ENCODE measurements around the gene NLGN3. TPM values are rescaled to one million over a fixed set of nuclear protein-coding genes. Genes with fewer than 3 reads are reported as not detected.
"Not testable (repeated sequence)": the region's sequence is repeated elsewhere in the genome, so short reads cannot be mapped to it uniquely, and the experiment has no call there.

NLGN3 gene
- polyA plus RNA-seq, 3 donors = 0.05 to 0.80 TPM; not detected in 1

DNA sequence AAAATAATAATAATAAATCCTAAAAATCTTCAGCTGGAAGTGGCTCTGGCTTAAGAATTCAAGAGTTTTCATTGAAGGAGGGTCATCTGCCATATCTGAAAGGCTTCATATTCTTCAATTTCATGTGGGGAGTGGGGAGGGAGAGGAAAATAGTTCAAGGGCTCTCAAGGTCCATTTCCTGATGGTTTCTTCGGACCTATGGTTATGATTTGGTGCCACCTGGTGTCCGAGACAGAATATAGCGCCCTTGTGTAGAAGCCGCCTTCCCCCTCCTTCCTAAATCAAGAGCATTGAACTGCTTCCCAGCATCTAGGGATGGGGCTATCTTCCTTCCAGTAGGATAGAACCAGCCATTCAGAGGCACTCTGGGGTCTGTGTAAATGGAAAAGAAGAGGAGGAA, 34.3 kb downstream of the NLGN3 start:
- intact Hi-C loops (cut with micrococcal nuclease) = loop anchor here (5.0 to 10.0 kb wide), 2 partner anchors 84 to 207 kb away; partner anchors contain the start of gene FOXO4 (in 1 of the 2)
- peaks cover 24 to 28% of the 10 kb centered on the region in 2 donors for H3K36me3 Mint-ChIP-seq
- Histone ChIP-seq H3K4me2 (replicated peaks; ENCODE audit: extremely low read depth, low read length, poor library complexity, severe bottlenecking) (no peak overlapping the region), H3K9ac (ENCODE audit: insufficient read depth, low read length, poor library complexity, severe bottlenecking) (no peak overlapping the region), H3K79me2 (ENCODE audit: insufficient read depth, low read length) (no peaks in the 10 kb centered on the region), H3K36me3 (replicated peaks in 1 of 2; ENCODE audit: control insufficient read depth in 1 of 2, insufficient read depth in 2 of 2, low read length in 2 of 2) (peaks cover 7 to 28% of the 10 kb centered on the region in 2 donors), H3K9me3 (replicated peaks in 1 of 2; ENCODE audit: control insufficient read depth in 1 of 2, insufficient read depth in 1 of 2, low read length in 2 of 2) (no peaks in the 10 kb centered on the region), H3K4me3 (replicated peaks in 1 of 3; ENCODE audit: low read depth in 2 of 3, low read length in 3 of 3) (no peak overlapping the region), H2AFZ (ENCODE audit: insufficient read depth, low read depth, low read length, poor library complexity, severe bottlenecking) (no peak overlapping the region), H3K4me1 (ENCODE audit: control insufficient read depth in 1 of 2, insufficient read depth in 2 of 2, low read length in 2 of 2) (peaks cover 6 to 11% of the 10 kb centered on the region in 2 donors), H3K27me3 (ENCODE audit: control insufficient read depth in 2 of 2, insufficient read depth in 2 of 2, low read length in 2 of 2) (no peaks in the 10 kb centered on the region), H4K20me1 (ENCODE audit: insufficient read depth, low read length) (no peaks in the 10 kb centered on the region), H3K27ac (ENCODE audit: low read depth in 1 of 2, low read length in 2 of 2) (no peak overlapping the region)
- peaks cover 17% of the 10 kb centered on the region for H3K4me1 Mint-ChIP-seq
- H3K9me3 Mint-ChIP-seq = peaks cover 0 to 3% (median 0%) of the 10 kb centered on the region in 7 donors
- no CpG with 5 or more reads among the region's 4 CpGs for WGBS (ENCODE audit: insufficient coverage)
- H3K27me3 Mint-ChIP-seq (ENCODE audit: low read depth in 3 of 3) = peaks cover 0 to 6% (median 2%) of the 10 kb centered on the region in 3 donors
- H3K27ac Mint-ChIP-seq = peak overlapping the region in 1 of 7 donors; percentile 7
- TF ChIP-seq, protein P1, sequence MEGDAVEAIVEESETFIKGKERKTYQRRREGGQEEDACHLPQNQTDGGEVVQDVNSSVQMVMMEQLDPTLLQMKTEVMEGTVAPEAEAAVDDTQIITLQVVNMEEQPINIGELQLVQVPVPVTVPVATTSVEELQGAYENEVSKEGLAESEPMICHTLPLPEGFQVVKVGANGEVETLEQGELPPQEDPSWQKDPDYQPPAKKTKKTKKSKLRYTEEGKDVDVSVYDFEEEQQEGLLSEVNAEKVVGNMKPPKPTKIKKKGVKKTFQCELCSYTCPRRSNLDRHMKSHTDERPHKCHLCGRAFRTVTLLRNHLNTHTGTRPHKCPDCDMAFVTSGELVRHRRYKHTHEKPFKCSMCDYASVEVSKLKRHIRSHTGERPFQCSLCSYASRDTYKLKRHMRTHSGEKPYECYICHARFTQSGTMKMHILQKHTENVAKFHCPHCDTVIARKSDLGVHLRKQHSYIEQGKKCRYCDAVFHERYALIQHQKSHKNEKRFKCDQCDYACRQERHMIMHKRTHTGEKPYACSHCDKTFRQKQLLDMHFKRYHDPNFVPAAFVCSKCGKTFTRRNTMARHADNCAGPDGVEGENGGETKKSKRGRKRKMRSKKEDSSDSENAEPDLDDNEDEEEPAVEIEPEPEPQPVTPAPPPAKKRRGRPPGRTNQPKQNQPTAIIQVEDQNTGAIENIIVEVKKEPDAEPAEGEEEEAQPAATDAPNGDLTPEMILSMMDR (IDR thresholded peaks at IDR 0.05) = peak; percentile 59
- DNase-seq = peak; percentile 50 to 63 (median 55)
- H3K4me3 Mint-ChIP-seq = no peak overlapping the region

DNA sequence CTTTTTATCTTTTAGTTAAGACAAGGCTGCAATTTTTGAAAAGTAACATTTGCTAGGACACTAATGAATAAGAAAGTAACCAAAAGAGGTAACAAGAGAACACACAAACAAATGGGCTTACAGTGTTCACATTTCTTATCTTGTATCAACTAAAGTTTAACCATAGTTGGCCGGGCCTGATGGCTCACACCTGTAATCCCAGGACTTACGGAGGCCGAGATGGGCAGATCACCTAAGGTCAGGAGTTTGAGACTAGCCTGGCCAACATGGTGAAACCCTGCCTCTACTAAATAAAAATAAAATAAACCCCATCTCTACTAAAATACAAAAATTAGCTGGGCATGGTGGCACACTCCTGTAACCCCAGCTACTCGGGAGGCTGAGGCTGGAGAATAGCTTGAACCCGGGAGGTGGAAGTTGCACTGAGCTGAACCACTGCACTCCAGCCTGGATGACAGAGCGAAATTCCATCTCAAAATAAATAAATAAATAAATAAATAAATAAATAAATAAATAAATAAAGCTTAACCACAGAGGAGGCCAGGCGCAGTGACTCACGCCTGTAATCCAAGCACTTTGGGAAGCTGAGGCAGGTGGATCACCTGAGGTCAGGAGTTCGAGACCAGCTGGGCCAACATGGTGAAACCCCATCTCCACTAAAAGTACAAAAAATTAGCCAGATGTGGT, 36.1 kb downstream of the NLGN3 start:
- not testable (repeated sequence) for H3K27me3 ChIP-seq (ENCODE audit: control insufficient read depth in 2 of 2, insufficient read depth in 2 of 2, low read length in 2 of 2); H3K79me2 ChIP-seq (ENCODE audit: insufficient read depth, low read length); H3K9me3 Mint-ChIP-seq; H2AFZ ChIP-seq (ENCODE audit: insufficient read depth, low read depth, low read length, poor library complexity, severe bottlenecking); H3K27me3 Mint-ChIP-seq (ENCODE audit: low read depth in 3 of 3); H3K9ac ChIP-seq (ENCODE audit: insufficient read depth, low read length, poor library complexity, severe bottlenecking); H3K4me1 Mint-ChIP-seq; H3K4me3 Mint-ChIP-seq; H4K20me1 ChIP-seq (ENCODE audit: insufficient read depth, low read length); DNase-seq; H3K9me3 ChIP-seq (replicated peaks in 1 of 2; ENCODE audit: control insufficient read depth in 1 of 2, insufficient read depth in 1 of 2, low read length in 2 of 2); H3K4me2 ChIP-seq (replicated peaks; ENCODE audit: extremely low read depth, low read length, poor library complexity, severe bottlenecking)
- Histone ChIP-seq H3K27ac (ENCODE audit: low read depth in 1 of 2, low read length in 2 of 2) (peak overlapping the region in 1 of 2 donors; percentile 89), H3K4me3 (replicated peaks in 1 of 3; ENCODE audit: low read depth in 2 of 3, low read length in 3 of 3) (peak overlapping the region in 1 of 3 experiments; percentile 81), H3K36me3 (replicated peaks in 1 of 2; ENCODE audit: control insufficient read depth in 1 of 2, insufficient read depth in 2 of 2, low read length in 2 of 2) (peaks cover 5 to 32% of the 10 kb centered on the region in 2 donors), H3K4me1 (ENCODE audit: control insufficient read depth in 1 of 2, insufficient read depth in 2 of 2, low read length in 2 of 2) (peaks cover 6 to 11% of the 10 kb centered on the region in 2 donors)
- intact Hi-C loops (cut with micrococcal nuclease) = loop anchor here (5.0 to 10.0 kb wide), 3 partner anchors 63 to 1046 kb away; partner anchors contain the start of genes FOXO4 (in 1 of the 2), IGBP1 (in 1 of the 2) and MED12 (in 1 of the 2)
- Mint-ChIP-seq H3K27ac (peak overlapping the region in 5 of 7 donors; percentile 3 to 99 (median 68)), H3K36me3 (peaks cover 20 to 27% of the 10 kb centered on the region in 2 donors)
- no CpG with 5 or more reads among the region's 9 CpGs for WGBS (ENCODE audit: insufficient coverage)
